Right lobe of liver (tissue), 6 donors: ENCODE measurements around the gene ADARB2. TPM values are rescaled to one million over a fixed set of nuclear protein-coding genes. Genes with fewer than 3 reads are reported as not detected.
A peak's percentile ranks its signal among the peaks of the same experiment; 100 is the strongest.

Source experiments
- ATAC-seq, 4 donors: fragments of 200-7000 bp; cut with Tn5 transposase; one replicate each; pipeline ENCODE4 v1.9.1; 2020; ENCODE audit warnings: mild to moderate bottlenecking in 4 of 4, moderate library complexity in 4 of 4
- DNase-seq, 3 donors: peaks; one replicate each; pipeline ENCODE4 v3.0.0-alpha.2; 2020
- H3K27ac ChIP-seq, 3 donors: fragments of 200-600 bp; one replicate each; pipeline ENCODE4 v1.8.0; 2022
- H3K27me3 ChIP-seq, 2 donors: fragments of 200-600 bp; one replicate each; pipeline ENCODE4 v1.8.0; 2022
- H3K36me3 ChIP-seq, 4 donors: fragments of 200-600 bp; sonication (generic) in 1 of 4; one replicate each; pipeline versions ENCODE4 v1.5.1 to v1.8.0; 2017 to 2022; ENCODE audit warnings: control low read depth in 1 of 4
- H3K4me1 ChIP-seq, 4 donors: fragments of 200-600 bp; sonication (generic) in 1 of 4; one replicate each; pipeline versions ENCODE4 v1.5.1 to v1.8.0; 2017 to 2022; ENCODE audit warnings: control low read depth in 1 of 4
- H3K4me3 ChIP-seq, 3 donors: fragments of 200-600 bp; one replicate each; pipeline ENCODE4 v1.8.0; 2022
- H3K9me3 ChIP-seq, 4 donors: fragments of 200-600 bp; sonication (generic) in 1 of 4; one replicate each; pipeline versions ENCODE4 v1.5.1 to v1.8.0; 2017 to 2022; ENCODE audit warnings: control low read depth in 1 of 4
- POLR2A ChIP-seq: fragments of 450-650 bp; IDR thresholded peaks from one replicate; pipeline ENCODE4 v1.6.1; 2017; ENCODE audit warnings: antibody characterized with exemption, mild to moderate bottlenecking
- WGBS: methylation state at CpG from one replicate; pipeline ENCODE4 v1.1.6; 2018; ENCODE audit warnings: low coverage, low lambda C conversion rate; ENCODE audit not compliant: insufficient coverage; ENCODE audit errors: missing lambda C conversion rate; 5-methylcytosine and 5-hydroxymethylcytosine counted together
- intact Hi-C, 2 donors: fragments of 100-400 bp; cut with DNase I; formaldehyde crosslinking; loops; one replicate each; pipeline versions ENCODE4 v1.11.2 to v1.14.1; 2022
- total RNA-seq, 6 experiments: library from RNA; depleted of rRNA in 2 of 6; stranded (reverse); fragments of >200 nt in 2 of 6; fragmentation: NEBNext Ultra II Directional in 3 of 6; extraction: Animal tissue kit (Norgen Biotek cat#: 25700) in 3 of 6; gene quantifications; one replicate each; pipeline versions ENCODE4 v1.1.0 to v1.2.4, GENCODE V29; 2016 to 2023
- TF ChIP-seq, protein P1 (sequence below), 4 donors: fragments of 200-600 bp in 3 of 4; fragments of 450-650 bp in 1 of 4; IDR thresholded peaks; one replicate each; pipeline versions ENCODE4 v1.5.1 to v1.8.0; 2016 to 2022; ENCODE audit warnings: antibody characterized with exemption in 4 of 4, mild to moderate bottlenecking in 2 of 4
- donor health status: DM: no; HTN: yes; CAD: no.
- donor health status: DM: no; HTN: no; CAD: no.
- donor health status: DM: no; HTN: no; CAD: no.
- donor health status: DM: no; HTN: yes; CAD: no.
- donor health status: DM: no; HTN: yes; CAD: no.

ADARB2 gene
- total RNA-seq, 6 experiments from 2014 or later, result 0.07 to 0.68 (median 0.42) TPM

DNA sequence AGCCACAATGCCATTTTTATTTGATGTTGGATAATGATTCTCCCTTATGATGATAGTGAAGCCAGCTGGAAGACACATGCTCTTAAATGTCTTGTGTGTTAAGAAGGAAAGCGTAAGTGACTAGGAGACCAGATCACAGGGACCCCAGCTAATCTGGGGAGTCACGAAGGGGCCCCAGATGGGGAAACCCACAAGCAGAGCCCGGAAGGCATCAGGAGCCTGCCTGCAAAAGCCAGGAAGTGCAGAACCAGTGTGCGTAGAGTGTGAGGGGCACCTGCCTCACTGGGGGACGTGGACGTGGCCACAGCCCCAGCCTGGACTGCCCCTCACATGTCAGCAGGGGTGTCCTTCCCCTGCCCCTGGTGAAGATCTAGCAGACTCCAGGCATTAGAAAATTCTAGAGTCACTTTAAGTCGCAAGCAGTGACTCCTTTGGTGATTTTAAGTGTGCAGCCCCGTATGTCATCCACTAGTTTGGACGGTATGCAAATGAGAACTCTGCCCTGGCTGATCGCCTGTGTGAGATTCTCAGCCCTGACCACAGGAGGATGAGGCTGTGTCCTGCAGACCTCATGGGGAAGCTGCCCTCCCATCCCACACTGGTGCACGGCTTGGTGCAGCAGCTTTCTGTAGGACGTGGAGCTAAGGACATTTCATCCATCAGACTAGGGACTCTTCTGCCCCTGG, 438.1 kb downstream of the ADARB2 start:
- DNase-seq (no peak), ATAC-seq (peak in 1 of 4 donors; percentile 12)
- H3K27ac ChIP-seq, result no peak overlapping the region

DNA sequence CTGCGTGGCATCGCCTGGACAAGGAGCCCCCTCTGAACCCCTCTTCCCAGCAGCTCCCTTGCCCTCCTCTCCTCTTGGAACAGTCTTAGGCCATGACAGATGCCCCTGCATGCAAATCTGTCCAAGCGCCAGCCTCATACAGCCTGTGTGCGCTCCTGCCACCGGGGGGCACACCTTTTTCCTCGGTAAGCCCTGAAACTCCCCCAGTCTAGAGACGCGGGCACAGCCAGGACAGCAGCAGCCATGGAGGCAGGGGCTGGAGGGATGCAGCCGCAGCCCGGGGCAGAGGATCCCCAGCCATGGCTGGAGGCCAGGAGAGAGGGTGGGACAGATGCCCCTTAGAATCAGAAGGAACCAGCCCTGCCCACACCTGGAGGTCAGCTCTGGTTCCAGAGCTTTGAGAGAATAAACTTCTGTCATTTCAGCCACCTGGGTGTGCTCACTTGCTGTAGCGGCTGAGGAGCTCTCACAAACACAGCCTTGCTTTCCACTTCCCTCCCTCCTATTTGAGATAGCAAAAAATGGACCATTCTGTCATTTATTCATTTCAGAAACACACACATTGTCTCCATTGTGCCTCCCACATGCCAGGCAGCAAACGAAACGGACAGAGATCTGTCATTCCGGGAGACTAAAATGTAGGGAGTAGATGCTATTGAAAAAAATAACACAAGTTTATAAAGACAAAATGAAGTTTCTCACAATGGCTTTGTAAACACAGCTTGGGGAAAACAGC, 439.6 kb downstream of the ADARB2 start:
- intact Hi-C loops, result no loop called here
- ATAC-seq, result no peak
- no peak overlapping the region for H3K4me3 ChIP-seq
- DNase-seq, result no peak
- no peak overlapping the region for H3K27ac ChIP-seq
- no peaks in the 10 kb centered on the region for H3K4me1 ChIP-seq
- no peak for TF ChIP-seq POLR2A
- TF ChIP-seq, protein P1, sequence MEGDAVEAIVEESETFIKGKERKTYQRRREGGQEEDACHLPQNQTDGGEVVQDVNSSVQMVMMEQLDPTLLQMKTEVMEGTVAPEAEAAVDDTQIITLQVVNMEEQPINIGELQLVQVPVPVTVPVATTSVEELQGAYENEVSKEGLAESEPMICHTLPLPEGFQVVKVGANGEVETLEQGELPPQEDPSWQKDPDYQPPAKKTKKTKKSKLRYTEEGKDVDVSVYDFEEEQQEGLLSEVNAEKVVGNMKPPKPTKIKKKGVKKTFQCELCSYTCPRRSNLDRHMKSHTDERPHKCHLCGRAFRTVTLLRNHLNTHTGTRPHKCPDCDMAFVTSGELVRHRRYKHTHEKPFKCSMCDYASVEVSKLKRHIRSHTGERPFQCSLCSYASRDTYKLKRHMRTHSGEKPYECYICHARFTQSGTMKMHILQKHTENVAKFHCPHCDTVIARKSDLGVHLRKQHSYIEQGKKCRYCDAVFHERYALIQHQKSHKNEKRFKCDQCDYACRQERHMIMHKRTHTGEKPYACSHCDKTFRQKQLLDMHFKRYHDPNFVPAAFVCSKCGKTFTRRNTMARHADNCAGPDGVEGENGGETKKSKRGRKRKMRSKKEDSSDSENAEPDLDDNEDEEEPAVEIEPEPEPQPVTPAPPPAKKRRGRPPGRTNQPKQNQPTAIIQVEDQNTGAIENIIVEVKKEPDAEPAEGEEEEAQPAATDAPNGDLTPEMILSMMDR (IDR thresholded peaks at IDR 0.05), result no peak
- 50% methylated on average over 5 of the region's 14 CpGs for WGBS
- H3K9me3 ChIP-seq, result no peaks in the 10 kb centered on the region
- H3K36me3 ChIP-seq, result no peaks in the 10 kb centered on the region
- H3K27me3 ChIP-seq, result no peaks in the 10 kb centered on the region

More for the DNA sequence above, 438.1 kb downstream of the ADARB2 start:
- Histone ChIP-seq H3K36me3 (no peaks in the 10 kb centered on the region), H3K4me3 (no peak overlapping the region), H3K9me3 (no peaks in the 10 kb centered on the region), H3K4me1 (no peaks in the 10 kb centered on the region), H3K27me3 (no peaks in the 10 kb centered on the region)
- TF ChIP-seq POLR2A, result no peak
- TF ChIP-seq, protein P1 (IDR thresholded peaks at IDR 0.05), result no peak
- intact Hi-C loops, result no loop called here
- WGBS, result 49% methylated on average over 5 of the region's 12 CpGs

DNA sequence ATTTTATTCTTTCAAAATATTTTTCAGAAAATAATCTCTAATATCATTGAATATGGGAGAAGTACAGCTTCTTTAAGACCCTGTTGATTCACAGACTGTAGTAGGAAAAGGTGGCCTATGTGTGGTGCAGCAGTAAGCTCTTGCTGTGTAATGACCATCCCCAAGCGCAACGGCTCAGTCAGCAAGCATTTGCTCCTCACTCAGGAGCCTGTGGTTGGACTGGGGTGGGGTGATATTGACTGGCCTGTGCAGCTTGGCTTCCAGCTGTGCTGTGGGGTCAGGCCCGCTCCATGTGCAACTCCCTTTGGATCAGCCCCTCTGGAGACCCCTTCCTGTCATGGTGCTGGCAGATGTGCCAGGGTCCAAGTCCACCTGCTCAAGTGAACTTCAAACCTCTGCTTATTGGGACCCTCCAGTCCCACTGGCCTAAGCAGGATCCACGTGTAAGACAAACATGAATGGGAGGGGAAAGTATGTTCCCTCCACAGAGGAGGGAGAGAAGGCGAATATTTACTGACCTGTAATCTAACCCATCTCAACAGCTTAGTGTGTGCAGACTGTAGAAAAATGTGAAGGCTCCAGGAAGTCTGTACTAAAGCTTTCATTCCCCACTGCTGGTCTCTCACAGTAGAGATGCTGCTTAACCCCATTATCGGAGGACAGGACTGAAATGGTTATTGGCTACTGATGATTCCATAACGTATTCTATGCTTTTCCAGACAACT, 441.4 kb downstream of the ADARB2 start:
- Histone ChIP-seq H3K36me3 (no peaks in the 10 kb centered on the region), H3K4me1 (no peaks in the 10 kb centered on the region), H3K27me3 (no peaks in the 10 kb centered on the region), H3K4me3 (no peak overlapping the region), H3K9me3 (no peaks in the 10 kb centered on the region), H3K27ac (no peak overlapping the region)
- DNase-seq (no peak), ATAC-seq (no peak)
- TF ChIP-seq, protein P1 (IDR thresholded peaks at IDR 0.05), result no peak
- TF ChIP-seq POLR2A, result no peak
- 81% methylated on average over 4 of the region's 7 CpGs for WGBS
- intact Hi-C loops, result no loop called here

DNA sequence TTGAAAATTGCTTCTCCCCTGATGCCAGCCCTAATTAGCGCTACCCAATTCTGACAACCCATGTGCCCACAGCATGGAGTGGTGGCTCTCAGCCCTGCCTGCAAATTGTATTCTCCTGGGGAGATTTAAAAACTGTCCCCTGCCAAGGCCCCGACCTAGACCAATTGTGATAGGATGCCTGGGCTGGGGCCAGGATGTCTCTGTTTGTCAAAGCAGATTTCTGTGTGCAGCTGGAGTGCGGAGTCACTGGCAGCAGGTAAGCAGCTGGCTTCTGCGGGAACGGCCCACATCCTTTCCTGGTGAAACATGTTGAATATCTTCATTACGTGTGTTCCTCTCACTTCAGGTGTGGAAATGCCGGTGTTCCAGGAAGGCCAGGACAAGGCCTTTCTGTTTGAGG, 442.6 kb downstream of the ADARB2 start:
- no peaks in the 10 kb centered on the region for H3K27me3 ChIP-seq
- ATAC-seq, result no peak

More for the DNA sequence above, 442.6 kb downstream of the ADARB2 start:
- H3K4me1 ChIP-seq, result no peaks in the 10 kb centered on the region
- no peak for DNase-seq
- no peak overlapping the region for H3K4me3 ChIP-seq
- TF ChIP-seq, protein P1 (IDR thresholded peaks at IDR 0.05), result no peak
- no peak for TF ChIP-seq POLR2A
- WGBS, result 66% methylated on average over 5 of the region's 7 CpGs
- intact Hi-C loops, result no loop called here
- no peaks in the 10 kb centered on the region for H3K9me3 ChIP-seq
- H3K36me3 ChIP-seq, result no peaks in the 10 kb centered on the region
- no peak overlapping the region for H3K27ac ChIP-seq
